A673 (cell line): Measurements from ENCODE around the gene SPATA32.

ENCODE experiments used
- EZH2 ChIP-seq: fragments of 200-600 bp; sonication (generic); IDR thresholded peaks from 2 replicates; pipeline ENCODE4 v1.6.1; 2017; ENCODE audit warnings: borderline replicate concordance, low read depth, mild to moderate bottlenecking, mixed read lengths, antibody characterized with exemption, low read length; ENCODE audit not compliant: poor library complexity, severe bottlenecking
- TF ChIP-seq, protein P1 (sequence below): fragments of 300-800, 200-600 bp; sonication (generic); conservative IDR thresholded peaks from 2 replicates; pipeline ENCODE4 v1.5.1; 2017; ENCODE audit warnings: low read depth, mild to moderate bottlenecking, antibody characterized with exemption, low read length, moderate library complexity, mixed read lengths

DNA sequence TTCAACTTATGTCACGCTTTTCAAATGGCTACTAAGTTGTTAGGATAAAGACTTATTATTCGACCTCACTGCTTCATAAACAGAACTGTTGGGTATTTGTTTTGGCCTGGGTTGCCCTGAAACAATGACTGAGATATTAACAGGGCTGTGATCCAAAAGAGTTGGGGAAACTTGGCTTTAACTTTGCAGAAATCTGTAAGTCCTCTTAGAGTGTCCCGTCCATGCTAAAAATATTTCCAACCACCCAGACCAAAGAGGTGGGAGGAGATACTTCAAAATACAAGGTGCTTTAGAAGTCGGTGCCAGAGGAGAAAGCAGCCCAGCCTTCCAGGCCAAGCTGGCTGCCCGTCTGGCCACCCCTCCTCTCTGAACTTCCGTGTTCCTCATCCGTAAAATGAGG lies 16.1 kb upstream of the SPATA32 start:
- TF ChIP-seq, protein P1, sequence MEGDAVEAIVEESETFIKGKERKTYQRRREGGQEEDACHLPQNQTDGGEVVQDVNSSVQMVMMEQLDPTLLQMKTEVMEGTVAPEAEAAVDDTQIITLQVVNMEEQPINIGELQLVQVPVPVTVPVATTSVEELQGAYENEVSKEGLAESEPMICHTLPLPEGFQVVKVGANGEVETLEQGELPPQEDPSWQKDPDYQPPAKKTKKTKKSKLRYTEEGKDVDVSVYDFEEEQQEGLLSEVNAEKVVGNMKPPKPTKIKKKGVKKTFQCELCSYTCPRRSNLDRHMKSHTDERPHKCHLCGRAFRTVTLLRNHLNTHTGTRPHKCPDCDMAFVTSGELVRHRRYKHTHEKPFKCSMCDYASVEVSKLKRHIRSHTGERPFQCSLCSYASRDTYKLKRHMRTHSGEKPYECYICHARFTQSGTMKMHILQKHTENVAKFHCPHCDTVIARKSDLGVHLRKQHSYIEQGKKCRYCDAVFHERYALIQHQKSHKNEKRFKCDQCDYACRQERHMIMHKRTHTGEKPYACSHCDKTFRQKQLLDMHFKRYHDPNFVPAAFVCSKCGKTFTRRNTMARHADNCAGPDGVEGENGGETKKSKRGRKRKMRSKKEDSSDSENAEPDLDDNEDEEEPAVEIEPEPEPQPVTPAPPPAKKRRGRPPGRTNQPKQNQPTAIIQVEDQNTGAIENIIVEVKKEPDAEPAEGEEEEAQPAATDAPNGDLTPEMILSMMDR: no peak
- no peak for TF ChIP-seq EZH2
